ENCODE data around the gene MED13L. TPM values are rescaled to one million over a fixed set of nuclear protein-coding genes. Genes with fewer than 3 reads are reported as not detected.

Gene MED13L
- polyA plus RNA-seq, 1 of the 3 experiments (the other 2 are of a cell fraction): 17.1 TPM

DNA sequence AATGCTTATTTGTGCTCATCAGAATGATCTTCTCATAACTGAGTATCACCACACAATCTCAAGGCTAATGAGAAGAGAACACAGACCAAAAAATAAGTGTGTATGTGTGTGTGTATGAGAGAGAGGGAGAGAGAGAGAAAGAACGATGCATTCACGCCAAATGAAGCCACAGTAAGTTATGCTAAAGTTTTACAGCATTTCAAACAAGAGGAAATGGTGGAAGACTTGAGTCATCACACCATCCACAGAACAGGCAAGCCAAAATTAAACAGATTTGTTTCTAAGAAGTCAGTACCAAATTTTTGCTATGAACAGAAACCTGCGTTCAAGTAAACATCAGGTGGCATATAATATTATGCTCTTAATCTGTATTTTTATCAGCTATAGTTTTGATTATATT is 141.2 kb downstream of the MED13L start:
- Histone ChIP-seq H3K9me2 (no peaks in the 10 kb centered on the region), H3K27ac (ENCODE audit: low read depth in 2 of 2, low read length in 1 of 2) (peak overlapping the region in 1 of 2 experiments; percentile 81; a peak in 2 of 4 replicates), H3K4me3 (ENCODE audit: low read depth in 2 of 2, low read length in 1 of 2) (no peak overlapping the region), H3F3A (replicated peaks; ENCODE audit: insufficient read depth) (peaks cover 42% of the 10 kb centered on the region), H2AFZ (ENCODE audit: low read depth) (no peak overlapping the region), H3K9ac (peak overlapping the region; percentile 6; the same call in 1 of the 2 replicates), H3K27me3 (ENCODE audit: insufficient read depth) (no peaks in the 10 kb centered on the region), H3K4me2 (peak overlapping the region; percentile 47; the same call in 1 of the 2 replicates), H3K36me3 (replicated peaks in 1 of 2; ENCODE audit: control insufficient read depth in 1 of 2, insufficient read depth in 2 of 2, low read length in 1 of 2) (no peaks in the 10 kb centered on the region), H3K9me3 (no peaks in the 10 kb centered on the region), H4K20me1 (ENCODE audit: insufficient read depth) (peaks cover 97% of the 10 kb centered on the region), H3K4me1 (ENCODE audit: control insufficient read depth in 1 of 2, insufficient read depth in 2 of 2, low read depth in 1 of 2, low read length in 1 of 2) (peaks cover 17 to 64% of the 10 kb centered on the region in 2 experiments), H3K79me2 (ENCODE audit: insufficient read depth) (peaks cover 100% of the 10 kb centered on the region)
- TF ChIP-seq FOSL2 (IDR thresholded peaks at IDR 0.05; ENCODE audit: borderline replicate concordance, low read depth) (peak; percentile 34; the same call in 1 of the 2 replicates), GABPA (IDR thresholded peaks at IDR 0.05; ENCODE audit: low read depth) (no peak), EZH2phosphoT487 (IDR thresholded peaks at IDR 0.05; ENCODE audit: borderline replicate concordance, low read depth) (no peak), GATA2 (CRISPR knock-in tag; IDR thresholded peaks at IDR 0.05) (no peak), FOXJ3 (CRISPR knock-in tag; IDR thresholded peaks at IDR 0.05) (no peak), NFIC (IDR thresholded peaks at IDR 0.05; ENCODE audit: borderline replicate concordance) (no peak), JUND (IDR thresholded peaks at IDR 0.05) (0 out of 2 replicates have a peak, but pooled peaks have one; percentile 24), YY1 (IDR thresholded peaks at IDR 0.05; ENCODE audit: low read depth) (no peak), MEF2A (IDR thresholded peaks at IDR 0.05; ENCODE audit: borderline replicate concordance, low read depth) (no peak), TAF1 (IDR thresholded peaks at IDR 0.05; ENCODE audit: borderline replicate concordance, low read depth, low read length) (no peak), FOXM1 (IDR thresholded peaks at IDR 0.05; ENCODE audit: low read depth) (no peak), MXI1 (IDR thresholded peaks at IDR 0.05; ENCODE audit: low read depth, low read length) (no peak), TCF12 (IDR thresholded peaks at IDR 0.05) (no peak; the same call in 1 of the 2 replicates)
- TF ChIP-seq, protein P1, sequence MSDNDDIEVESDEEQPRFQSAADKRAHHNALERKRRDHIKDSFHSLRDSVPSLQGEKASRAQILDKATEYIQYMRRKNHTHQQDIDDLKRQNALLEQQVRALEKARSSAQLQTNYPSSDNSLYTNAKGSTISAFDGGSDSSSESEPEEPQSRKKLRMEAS (IDR thresholded peaks at IDR 0.05; ENCODE audit: low read depth): no peak
- TF ChIP-seq, protein P2, sequence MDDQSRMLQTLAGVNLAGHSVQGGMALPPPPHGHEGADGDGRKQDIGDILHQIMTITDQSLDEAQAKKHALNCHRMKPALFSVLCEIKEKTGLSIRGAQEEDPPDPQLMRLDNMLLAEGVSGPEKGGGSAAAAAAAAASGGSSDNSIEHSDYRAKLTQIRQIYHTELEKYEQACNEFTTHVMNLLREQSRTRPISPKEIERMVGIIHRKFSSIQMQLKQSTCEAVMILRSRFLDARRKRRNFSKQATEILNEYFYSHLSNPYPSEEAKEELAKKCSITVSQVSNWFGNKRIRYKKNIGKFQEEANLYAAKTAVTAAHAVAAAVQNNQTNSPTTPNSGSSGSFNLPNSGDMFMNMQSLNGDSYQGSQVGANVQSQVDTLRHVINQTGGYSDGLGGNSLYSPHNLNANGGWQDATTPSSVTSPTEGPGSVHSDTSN (IDR thresholded peaks at IDR 0.05): no peak
- TF ChIP-seq, protein P3, sequence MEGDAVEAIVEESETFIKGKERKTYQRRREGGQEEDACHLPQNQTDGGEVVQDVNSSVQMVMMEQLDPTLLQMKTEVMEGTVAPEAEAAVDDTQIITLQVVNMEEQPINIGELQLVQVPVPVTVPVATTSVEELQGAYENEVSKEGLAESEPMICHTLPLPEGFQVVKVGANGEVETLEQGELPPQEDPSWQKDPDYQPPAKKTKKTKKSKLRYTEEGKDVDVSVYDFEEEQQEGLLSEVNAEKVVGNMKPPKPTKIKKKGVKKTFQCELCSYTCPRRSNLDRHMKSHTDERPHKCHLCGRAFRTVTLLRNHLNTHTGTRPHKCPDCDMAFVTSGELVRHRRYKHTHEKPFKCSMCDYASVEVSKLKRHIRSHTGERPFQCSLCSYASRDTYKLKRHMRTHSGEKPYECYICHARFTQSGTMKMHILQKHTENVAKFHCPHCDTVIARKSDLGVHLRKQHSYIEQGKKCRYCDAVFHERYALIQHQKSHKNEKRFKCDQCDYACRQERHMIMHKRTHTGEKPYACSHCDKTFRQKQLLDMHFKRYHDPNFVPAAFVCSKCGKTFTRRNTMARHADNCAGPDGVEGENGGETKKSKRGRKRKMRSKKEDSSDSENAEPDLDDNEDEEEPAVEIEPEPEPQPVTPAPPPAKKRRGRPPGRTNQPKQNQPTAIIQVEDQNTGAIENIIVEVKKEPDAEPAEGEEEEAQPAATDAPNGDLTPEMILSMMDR (IDR thresholded peaks at IDR 0.05): no peak
- TF ChIP-seq, protein P4, sequence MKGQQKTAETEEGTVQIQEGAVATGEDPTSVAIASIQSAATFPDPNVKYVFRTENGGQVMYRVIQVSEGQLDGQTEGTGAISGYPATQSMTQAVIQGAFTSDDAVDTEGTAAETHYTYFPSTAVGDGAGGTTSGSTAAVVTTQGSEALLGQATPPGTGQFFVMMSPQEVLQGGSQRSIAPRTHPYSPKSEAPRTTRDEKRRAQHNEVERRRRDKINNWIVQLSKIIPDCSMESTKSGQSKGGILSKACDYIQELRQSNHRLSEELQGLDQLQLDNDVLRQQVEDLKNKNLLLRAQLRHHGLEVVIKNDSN (IDR thresholded peaks at IDR 0.05; ENCODE audit: borderline replicate concordance, low read depth): no peak
- ChIA-PET POLR2A (no interaction called here), CTCF (interaction anchor here (2.7 kb wide), 1 partner anchor 100 kb away, joined by 7 read pairs; no protein-coding TSS in a partner anchor)
- no peak for DNase-seq
- WGBS (ENCODE audit: low lambda C conversion rate): 75% methylated on average over 3 of the region's 3 CpGs

Measured in SK-N-SH (cell line).